Measurements from ENCODE around the gene CCDC106.

GRCh38 chr19:55666343-55667005 is 18.5 kb downstream of the CCDC106 start:
- TF ChIP-seq ZFX (IDR thresholded peaks at IDR 0.05): no peak
- no peak for TF ChIP-seq CTCF (conservative IDR thresholded peaks at IDR 0.05)

Measured in C4-2B (cell line).